GM10847 (cell line): ENCODE results near the gene XXYLT1.

Experiments
- POLR2A ChIP-seq: IDR thresholded peaks from 2 replicates; pipeline ENCODE4 v1.6.1; 2011; ENCODE audit not compliant: insufficient read length; ENCODE audit errors: extremely low read depth

Gene XXYLT1

GRCh38 chr3:195164573-195165264 lies 106.2 kb downstream of the XXYLT1 start:
- no peak for TF ChIP-seq POLR2A

- TF ChIP-seq POLR2A: no peak
Observed at GRCh38 chr3:195163719-195164572, 107.0 kb downstream of the XXYLT1 start.

- TF ChIP-seq POLR2A: no peak
Observed at GRCh38 chr3:195162816-195163215, 108.1 kb downstream of the XXYLT1 start.

GRCh38 chr3:195162033-195162669 lies 108.8 kb downstream of the XXYLT1 start:
- TF ChIP-seq POLR2A: no peak

- no peak for TF ChIP-seq POLR2A
Observed at GRCh38 chr3:195160908-195161434, 110.0 kb downstream of the XXYLT1 start.

GRCh38 chr3:195160257-195160898 lies 110.6 kb downstream of the XXYLT1 start:
- TF ChIP-seq POLR2A: no peak

- no peak for TF ChIP-seq POLR2A
Observed at GRCh38 chr3:195159814-195160165, 111.2 kb downstream of the XXYLT1 start.

GRCh38 chr3:195159117-195159813 lies 111.7 kb downstream of the XXYLT1 start:
- TF ChIP-seq POLR2A: no peak

- no peak for TF ChIP-seq POLR2A
Observed at GRCh38 chr3:195156286-195156890, 114.6 kb downstream of the XXYLT1 start.

GRCh38 chr3:195155570-195156241 lies 115.3 kb downstream of the XXYLT1 start:
- TF ChIP-seq POLR2A: no peak

GRCh38 chr3:195154793-195155535 lies 116.0 kb downstream of the XXYLT1 start:
- no peak for TF ChIP-seq POLR2A

- TF ChIP-seq POLR2A: no peak
Observed at GRCh38 chr3:195154111-195154791, 116.7 kb downstream of the XXYLT1 start.
